HL-60 (cell line): ENCODE results near the gene NTRK2.

Experiments used
- GABPA ChIP-seq: IDR thresholded peaks from 2 replicates; pipeline ENCODE4 v1.6.1; 2012; ENCODE audit warnings: low read depth
- POLR2AphosphoS5 ChIP-seq: IDR thresholded peaks from 2 replicates; pipeline ENCODE4 v1.6.1; 2012; ENCODE audit warnings: low read depth
- TF ChIP-seq, protein P1 (sequence below): IDR thresholded peaks from one replicate; pipeline ENCODE4 v1.5.1; 2011; ENCODE audit warnings: low read length, control low read depth, inconsistent platforms; ENCODE audit not compliant: insufficient read depth
- TF ChIP-seq, protein P2 (sequence below): IDR thresholded peaks from 2 replicates; pipeline ENCODE4 v1.6.1; 2012; ENCODE audit warnings: low read depth; ENCODE audit not compliant: insufficient replicate concordance

DNA sequence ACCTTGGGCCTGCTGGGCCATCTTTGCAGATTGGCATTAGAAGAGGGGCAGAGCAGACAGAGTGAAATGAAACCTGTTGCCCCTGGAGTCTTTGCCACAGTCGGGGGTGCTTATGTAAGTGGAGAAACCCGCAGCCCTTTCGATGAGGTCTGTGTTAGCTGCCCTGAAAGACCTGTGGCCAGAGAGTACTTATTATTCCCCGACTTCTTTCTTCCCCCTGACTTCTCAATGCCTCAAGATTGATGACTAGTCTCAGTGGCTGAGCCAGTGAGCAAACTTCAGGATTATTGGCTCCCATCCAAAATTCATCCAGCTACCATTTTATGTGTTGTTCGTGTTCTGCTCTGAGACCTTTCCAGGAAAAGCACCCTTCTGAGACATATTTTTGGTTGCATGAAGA, 7.6 kb downstream of the NTRK2 start:
- TF ChIP-seq, protein P1, sequence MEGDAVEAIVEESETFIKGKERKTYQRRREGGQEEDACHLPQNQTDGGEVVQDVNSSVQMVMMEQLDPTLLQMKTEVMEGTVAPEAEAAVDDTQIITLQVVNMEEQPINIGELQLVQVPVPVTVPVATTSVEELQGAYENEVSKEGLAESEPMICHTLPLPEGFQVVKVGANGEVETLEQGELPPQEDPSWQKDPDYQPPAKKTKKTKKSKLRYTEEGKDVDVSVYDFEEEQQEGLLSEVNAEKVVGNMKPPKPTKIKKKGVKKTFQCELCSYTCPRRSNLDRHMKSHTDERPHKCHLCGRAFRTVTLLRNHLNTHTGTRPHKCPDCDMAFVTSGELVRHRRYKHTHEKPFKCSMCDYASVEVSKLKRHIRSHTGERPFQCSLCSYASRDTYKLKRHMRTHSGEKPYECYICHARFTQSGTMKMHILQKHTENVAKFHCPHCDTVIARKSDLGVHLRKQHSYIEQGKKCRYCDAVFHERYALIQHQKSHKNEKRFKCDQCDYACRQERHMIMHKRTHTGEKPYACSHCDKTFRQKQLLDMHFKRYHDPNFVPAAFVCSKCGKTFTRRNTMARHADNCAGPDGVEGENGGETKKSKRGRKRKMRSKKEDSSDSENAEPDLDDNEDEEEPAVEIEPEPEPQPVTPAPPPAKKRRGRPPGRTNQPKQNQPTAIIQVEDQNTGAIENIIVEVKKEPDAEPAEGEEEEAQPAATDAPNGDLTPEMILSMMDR: no peak
- TF ChIP-seq GABPA (no peak), POLR2AphosphoS5 (no peak)
- TF ChIP-seq, protein P2, sequence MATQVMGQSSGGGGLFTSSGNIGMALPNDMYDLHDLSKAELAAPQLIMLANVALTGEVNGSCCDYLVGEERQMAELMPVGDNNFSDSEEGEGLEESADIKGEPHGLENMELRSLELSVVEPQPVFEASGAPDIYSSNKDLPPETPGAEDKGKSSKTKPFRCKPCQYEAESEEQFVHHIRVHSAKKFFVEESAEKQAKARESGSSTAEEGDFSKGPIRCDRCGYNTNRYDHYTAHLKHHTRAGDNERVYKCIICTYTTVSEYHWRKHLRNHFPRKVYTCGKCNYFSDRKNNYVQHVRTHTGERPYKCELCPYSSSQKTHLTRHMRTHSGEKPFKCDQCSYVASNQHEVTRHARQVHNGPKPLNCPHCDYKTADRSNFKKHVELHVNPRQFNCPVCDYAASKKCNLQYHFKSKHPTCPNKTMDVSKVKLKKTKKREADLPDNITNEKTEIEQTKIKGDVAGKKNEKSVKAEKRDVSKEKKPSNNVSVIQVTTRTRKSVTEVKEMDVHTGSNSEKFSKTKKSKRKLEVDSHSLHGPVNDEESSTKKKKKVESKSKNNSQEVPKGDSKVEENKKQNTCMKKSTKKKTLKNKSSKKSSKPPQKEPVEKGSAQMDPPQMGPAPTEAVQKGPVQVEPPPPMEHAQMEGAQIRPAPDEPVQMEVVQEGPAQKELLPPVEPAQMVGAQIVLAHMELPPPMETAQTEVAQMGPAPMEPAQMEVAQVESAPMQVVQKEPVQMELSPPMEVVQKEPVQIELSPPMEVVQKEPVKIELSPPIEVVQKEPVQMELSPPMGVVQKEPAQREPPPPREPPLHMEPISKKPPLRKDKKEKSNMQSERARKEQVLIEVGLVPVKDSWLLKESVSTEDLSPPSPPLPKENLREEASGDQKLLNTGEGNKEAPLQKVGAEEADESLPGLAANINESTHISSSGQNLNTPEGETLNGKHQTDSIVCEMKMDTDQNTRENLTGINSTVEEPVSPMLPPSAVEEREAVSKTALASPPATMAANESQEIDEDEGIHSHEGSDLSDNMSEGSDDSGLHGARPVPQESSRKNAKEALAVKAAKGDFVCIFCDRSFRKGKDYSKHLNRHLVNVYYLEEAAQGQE: no peak
